Fibroblast of skin of scalp (primary cell): ENCODE data around the gene AMOTL1.
"Not testable (repeated sequence)": the region's sequence is repeated elsewhere in the genome, so short reads cannot be mapped to it uniquely, and the experiment has no call there.

Source experiments
- DNase-seq: peaks from one replicate; pipeline ENCODE4 v3.0.0-alpha.2; 2013

AMOTL1 gene

GRCh38 chr11:94825481-94825880 is 57.3 kb downstream of the AMOTL1 start:
- no peak for DNase-seq

- no peak for DNase-seq
These were observed 58.3 kb downstream of the AMOTL1 start for GRCh38 chr11:94826415-94826814.

GRCh38 chr11:94828088-94828487 is 59.9 kb downstream of the AMOTL1 start:
- no peak for DNase-seq

- no peak for DNase-seq
These were observed 62.8 kb downstream of the AMOTL1 start for GRCh38 chr11:94830722-94831510.

- no peak for DNase-seq
These were observed 63.4 kb downstream of the AMOTL1 start for GRCh38 chr11:94831529-94831928.

GRCh38 chr11:94832604-94833235 is 64.6 kb downstream of the AMOTL1 start:
- no peak for DNase-seq

GRCh38 chr11:94834911-94835593 is 66.9 kb downstream of the AMOTL1 start:
- peak; percentile 58 for DNase-seq

GRCh38 chr11:94835594-94835927 is 67.4 kb downstream of the AMOTL1 start:
- peak; percentile 41 for DNase-seq

- no peak for DNase-seq
These were observed 69.2 kb downstream of the AMOTL1 start for GRCh38 chr11:94837317-94837716.

GRCh38 chr11:94838027-94838731 is 70.0 kb downstream of the AMOTL1 start:
- no peak for DNase-seq

- peak; percentile 46 for DNase-seq
These were observed 72.1 kb downstream of the AMOTL1 start for GRCh38 chr11:94840209-94840608.

GRCh38 chr11:94844031-94844430 is 75.9 kb downstream of the AMOTL1 start:
- no peak for DNase-seq

GRCh38 chr11:94845622-94846021 is 77.5 kb downstream of the AMOTL1 start:
- DNase-seq = peak; percentile 81

- DNase-seq = peak; percentile 40
These were observed 81.7 kb downstream of the AMOTL1 start for GRCh38 chr11:94849839-94850238.

GRCh38 chr11:94851864-94852636 is 83.9 kb downstream of the AMOTL1 start:
- DNase-seq = no peak

GRCh38 chr11:94853288-94853687 is 85.1 kb downstream of the AMOTL1 start:
- not testable (repeated sequence) for DNase-seq

- DNase-seq = no peak
These were observed 85.7 kb downstream of the AMOTL1 start for GRCh38 chr11:94853836-94854235.

GRCh38 chr11:94854770-94855633 is 86.8 kb downstream of the AMOTL1 start:
- DNase-seq = no peak

GRCh38 chr11:94855666-94856065 is 87.5 kb downstream of the AMOTL1 start:
- peak; percentile 41 for DNase-seq

GRCh38 chr11:94856443-94856842 is 88.3 kb downstream of the AMOTL1 start:
- no peak for DNase-seq

GRCh38 chr11:94857337-94857736 is 89.2 kb downstream of the AMOTL1 start:
- no peak for DNase-seq
